ENCODE results near the gene KYAT1.
"Not testable (repeated sequence)": the region's sequence is repeated elsewhere in the genome, so short reads cannot be mapped to it uniquely, and the experiment has no call there.

KYAT1 gene

GRCh38 chr9:128808543-128808942 lies 73.2 kb downstream of the KYAT1 start:
- Histone ChIP-seq H3K4me1 (ENCODE audit: control insufficient read depth in 1 of 2, insufficient read depth in 2 of 2, low read length in 2 of 2) (no peaks in the 10 kb centered on the region), H3K27ac (ENCODE audit: low read length) (no peak overlapping the region), H3K27me3 (ENCODE audit: low read depth, low read length) (no peaks in the 10 kb centered on the region), H3K4me3 (ENCODE audit: low read depth in 1 of 2, low read length in 2 of 2) (no peak overlapping the region), H3K9me3 (ENCODE audit: control insufficient read depth in 1 of 2, low read length in 2 of 2) (no peaks in the 10 kb centered on the region), H3K36me3 (ENCODE audit: control insufficient read depth in 1 of 2, insufficient read depth in 2 of 2, low read length in 2 of 2) (peaks cover 18 to 46% of the 10 kb centered on the region in 2 donors)

GRCh38 chr9:128807827-128808226 lies 73.9 kb downstream of the KYAT1 start:
- no peaks in the 10 kb centered on the region for H3K9me3 ChIP-seq (ENCODE audit: control insufficient read depth in 1 of 2, low read length in 2 of 2)
- no peaks in the 10 kb centered on the region for H3K27me3 ChIP-seq (ENCODE audit: low read depth, low read length)
- H3K27ac ChIP-seq (ENCODE audit: low read length): no peak overlapping the region
- no peaks in the 10 kb centered on the region for H3K4me1 ChIP-seq (ENCODE audit: control insufficient read depth in 1 of 2, insufficient read depth in 2 of 2, low read length in 2 of 2)
- H3K4me3 ChIP-seq (ENCODE audit: low read depth in 1 of 2, low read length in 2 of 2): no peak overlapping the region
- H3K36me3 ChIP-seq (ENCODE audit: control insufficient read depth in 1 of 2, insufficient read depth in 2 of 2, low read length in 2 of 2): peaks cover 25 to 53% of the 10 kb centered on the region in 2 donors

- H3K36me3 ChIP-seq (ENCODE audit: control insufficient read depth in 1 of 2, insufficient read depth in 2 of 2, low read length in 2 of 2): peaks cover 34 to 68% of the 10 kb centered on the region in 2 donors
- H3K27ac ChIP-seq (ENCODE audit: low read length): no peak overlapping the region
- H3K4me3 ChIP-seq (ENCODE audit: low read depth in 1 of 2, low read length in 2 of 2): no peak overlapping the region
These were observed 76.1 kb downstream of the KYAT1 start for GRCh38 chr9:128805661-128806060.

GRCh38 chr9:128802482-128802881 lies 79.3 kb downstream of the KYAT1 start:
- Histone ChIP-seq H3K36me3 (ENCODE audit: control insufficient read depth in 1 of 2, insufficient read depth in 2 of 2, low read length in 2 of 2) (peaks cover 43 to 88% of the 10 kb centered on the region in 2 donors), H3K9me3 (ENCODE audit: control insufficient read depth in 1 of 2, low read length in 2 of 2) (no peaks in the 10 kb centered on the region), H3K4me1 (ENCODE audit: control insufficient read depth in 1 of 2, insufficient read depth in 2 of 2, low read length in 2 of 2) (no peaks in the 10 kb centered on the region), H3K27me3 (ENCODE audit: low read depth, low read length) (no peaks in the 10 kb centered on the region), H3K27ac (ENCODE audit: low read length) (no peak overlapping the region), H3K4me3 (ENCODE audit: low read depth in 1 of 2, low read length in 2 of 2) (no peak overlapping the region)

More at GRCh38 chr9:128805661-128806060, 76.1 kb downstream of the KYAT1 start:
- H3K9me3 ChIP-seq (ENCODE audit: control insufficient read depth in 1 of 2, low read length in 2 of 2): no peaks in the 10 kb centered on the region
- H3K4me1 ChIP-seq (ENCODE audit: control insufficient read depth in 1 of 2, insufficient read depth in 2 of 2, low read length in 2 of 2): no peaks in the 10 kb centered on the region
- H3K27me3 ChIP-seq (ENCODE audit: low read depth, low read length): no peaks in the 10 kb centered on the region

- H3K4me1 ChIP-seq (ENCODE audit: control insufficient read depth in 1 of 2, insufficient read depth in 2 of 2, low read length in 2 of 2): no peaks in the 10 kb centered on the region
- H3K9me3 ChIP-seq (ENCODE audit: control insufficient read depth in 1 of 2, low read length in 2 of 2): no peaks in the 10 kb centered on the region
- H3K27me3 ChIP-seq (ENCODE audit: low read depth, low read length): no peaks in the 10 kb centered on the region
- no peak overlapping the region for H3K4me3 ChIP-seq (ENCODE audit: low read depth in 1 of 2, low read length in 2 of 2)
- peaks cover 37 to 76% of the 10 kb centered on the region in 2 donors for H3K36me3 ChIP-seq (ENCODE audit: control insufficient read depth in 1 of 2, insufficient read depth in 2 of 2, low read length in 2 of 2)
- H3K27ac ChIP-seq (ENCODE audit: low read length): no peak overlapping the region
These were observed 81.7 kb downstream of the KYAT1 start for GRCh38 chr9:128800061-128800460.

GRCh38 chr9:128798896-128799295 lies 82.9 kb downstream of the KYAT1 start:
- Histone ChIP-seq H3K9me3 (ENCODE audit: control insufficient read depth in 1 of 2, low read length in 2 of 2) (no peaks in the 10 kb centered on the region), H3K36me3 (ENCODE audit: control insufficient read depth in 1 of 2, insufficient read depth in 2 of 2, low read length in 2 of 2) (peaks cover 40 to 78% of the 10 kb centered on the region in 2 donors), H3K27ac (ENCODE audit: low read length) (no peak overlapping the region)

GRCh38 chr9:128794961-128795360 lies 86.8 kb downstream of the KYAT1 start:
- not testable (repeated sequence) for H3K27ac ChIP-seq (ENCODE audit: low read length); H3K9me3 ChIP-seq (ENCODE audit: control insufficient read depth in 1 of 2, low read length in 2 of 2); H3K4me1 ChIP-seq (ENCODE audit: control insufficient read depth in 1 of 2, insufficient read depth in 2 of 2, low read length in 2 of 2); H3K27me3 ChIP-seq (ENCODE audit: low read depth, low read length); H3K4me3 ChIP-seq (ENCODE audit: low read depth in 1 of 2, low read length in 2 of 2)
- H3K36me3 ChIP-seq (ENCODE audit: control insufficient read depth in 1 of 2, insufficient read depth in 2 of 2, low read length in 2 of 2): peaks cover 55 to 79% of the 10 kb centered on the region in 2 donors

More at GRCh38 chr9:128798896-128799295, 82.9 kb downstream of the KYAT1 start:
- no peaks in the 10 kb centered on the region for H3K4me1 ChIP-seq (ENCODE audit: control insufficient read depth in 1 of 2, insufficient read depth in 2 of 2, low read length in 2 of 2)
- no peak overlapping the region for H3K4me3 ChIP-seq (ENCODE audit: low read depth in 1 of 2, low read length in 2 of 2)
- H3K27me3 ChIP-seq (ENCODE audit: low read depth, low read length): no peaks in the 10 kb centered on the region

GRCh38 chr9:128792978-128793686 lies 88.6 kb downstream of the KYAT1 start:
- no peaks in the 10 kb centered on the region for H3K9me3 ChIP-seq (ENCODE audit: control insufficient read depth in 1 of 2, low read length in 2 of 2)
- no peaks in the 10 kb centered on the region for H3K27me3 ChIP-seq (ENCODE audit: low read depth, low read length)
- H3K4me1 ChIP-seq (ENCODE audit: control insufficient read depth in 1 of 2, insufficient read depth in 2 of 2, low read length in 2 of 2): peaks cover 5 to 8% of the 10 kb centered on the region in 2 donors
- no peak overlapping the region for H3K4me3 ChIP-seq (ENCODE audit: low read depth in 1 of 2, low read length in 2 of 2)
- peaks cover 46 to 66% of the 10 kb centered on the region in 2 donors for H3K36me3 ChIP-seq (ENCODE audit: control insufficient read depth in 1 of 2, insufficient read depth in 2 of 2, low read length in 2 of 2)
- H3K27ac ChIP-seq (ENCODE audit: low read length): no peak overlapping the region

- H3K36me3 ChIP-seq (ENCODE audit: control insufficient read depth in 1 of 2, insufficient read depth in 2 of 2, low read length in 2 of 2): peaks cover 44 to 56% of the 10 kb centered on the region in 2 donors
These were observed 89.6 kb downstream of the KYAT1 start for GRCh38 chr9:128792134-128792533.

GRCh38 chr9:128790536-128790935 lies 91.2 kb downstream of the KYAT1 start:
- Histone ChIP-seq H3K27ac (ENCODE audit: low read length) (no peak overlapping the region), H3K36me3 (ENCODE audit: control insufficient read depth in 1 of 2, insufficient read depth in 2 of 2, low read length in 2 of 2) (peaks cover 39 to 49% of the 10 kb centered on the region in 2 donors)

More at GRCh38 chr9:128792134-128792533, 89.6 kb downstream of the KYAT1 start:
- Histone ChIP-seq H3K4me1 (ENCODE audit: control insufficient read depth in 1 of 2, insufficient read depth in 2 of 2, low read length in 2 of 2) (peaks cover 8 to 15% of the 10 kb centered on the region in 2 donors), H3K4me3 (ENCODE audit: low read depth in 1 of 2, low read length in 2 of 2) (no peak overlapping the region), H3K27ac (ENCODE audit: low read length) (no peak overlapping the region), H3K27me3 (ENCODE audit: low read depth, low read length) (no peaks in the 10 kb centered on the region), H3K9me3 (ENCODE audit: control insufficient read depth in 1 of 2, low read length in 2 of 2) (no peaks in the 10 kb centered on the region)

GRCh38 chr9:128788445-128788844 lies 93.3 kb downstream of the KYAT1 start:
- Histone ChIP-seq H3K4me1 (ENCODE audit: control insufficient read depth in 1 of 2, insufficient read depth in 2 of 2, low read length in 2 of 2) (peaks cover 8 to 24% of the 10 kb centered on the region in 2 donors), H3K27ac (ENCODE audit: low read length) (no peak overlapping the region), H3K9me3 (ENCODE audit: control insufficient read depth in 1 of 2, low read length in 2 of 2) (no peaks in the 10 kb centered on the region), H3K36me3 (ENCODE audit: control insufficient read depth in 1 of 2, insufficient read depth in 2 of 2, low read length in 2 of 2) (peaks cover 33 to 34% of the 10 kb centered on the region in 2 donors), H3K4me3 (ENCODE audit: low read depth in 1 of 2, low read length in 2 of 2) (peak overlapping the region; percentile 60 to 98), H3K27me3 (ENCODE audit: low read depth, low read length) (no peaks in the 10 kb centered on the region)

More at GRCh38 chr9:128790536-128790935, 91.2 kb downstream of the KYAT1 start:
- no peaks in the 10 kb centered on the region for H3K9me3 ChIP-seq (ENCODE audit: control insufficient read depth in 1 of 2, low read length in 2 of 2)
- peaks cover 8 to 20% of the 10 kb centered on the region in 2 donors for H3K4me1 ChIP-seq (ENCODE audit: control insufficient read depth in 1 of 2, insufficient read depth in 2 of 2, low read length in 2 of 2)
- H3K4me3 ChIP-seq (ENCODE audit: low read depth in 1 of 2, low read length in 2 of 2): no peak overlapping the region
- H3K27me3 ChIP-seq (ENCODE audit: low read depth, low read length): no peaks in the 10 kb centered on the region

Measured in muscle layer of duodenum (tissue), 2 donors.